A549 (cell line): ENCODE results near the gene MT1H.
"Not testable (repeated sequence)": the region's sequence is repeated elsewhere in the genome, so short reads cannot be mapped to it uniquely, and the experiment has no call there.

Experiments used
- BHLHE40 ChIP-seq: IDR thresholded peaks from 2 replicates; pipeline ENCODE4 v1.6.1; 2012; ENCODE audit warnings: low read depth, low read length, inconsistent platforms
- CEBPB ChIP-seq, 2 experiments: fragments of >200 bp in 1 of 2; sonication (Bioruptor Twin) in 1 of 2; formaldehyde crosslinking in 1 of 2; IDR thresholded peaks; 2 replicates each; pipeline ENCODE4 v1.6.1; 2012 to 2016
- CHD4 ChIP-seq: fragments of 200-600 bp; sonication (generic); IDR thresholded peaks from 2 replicates; pipeline ENCODE4 v1.6.1; 2016; ENCODE audit warnings: antibody characterized with exemption, mild to moderate bottlenecking, borderline replicate concordance
- CTCF ChIP-seq: fragments of >200 bp; sonication (Bioruptor Twin); formaldehyde crosslinking; IDR thresholded peaks from 3 replicates; pipeline ENCODE4 v1.5.1; 2016
- EP300 ChIP-seq, 2 experiments: fragments of >200 bp; sonication (Bioruptor Twin); formaldehyde crosslinking; IDR thresholded peaks; 2 replicates in 1 of 2; 3 replicates in 1 of 2; pipeline ENCODE4 v1.6.1; 2016 to 2017
- KDM1A ChIP-seq: fragments of 200-600 bp; sonication (generic); IDR thresholded peaks from 2 replicates; pipeline ENCODE4 v1.6.1; 2016; ENCODE audit warnings: low read depth, mild to moderate bottlenecking
- MYC ChIP-seq: IDR thresholded peaks from 2 replicates; pipeline ENCODE4 v1.6.1; 2012; ENCODE audit warnings: mild to moderate bottlenecking, inconsistent platforms, low read length, improper control_type of control experiment, borderline replicate concordance
- PHF8 ChIP-seq: fragments of 200-600 bp; sonication (generic); IDR thresholded peaks from 2 replicates; pipeline ENCODE4 v1.6.1; 2016; ENCODE audit warnings: low read depth, mild to moderate bottlenecking, antibody characterized with exemption, moderate library complexity, borderline replicate concordance
- POLR2A ChIP-seq: IDR thresholded peaks from 2 replicates; pipeline ENCODE4 v1.6.1; 2012; ENCODE audit warnings: mild to moderate bottlenecking, low read length
- RARB ChIP-seq: fragments of 250-450 bp; sonication (Bioruptor Pico); IDR thresholded peaks from 2 replicates; pipeline ENCODE4 v1.8.0; 2021; ENCODE audit warnings: mild to moderate bottlenecking, moderate library complexity

GRCh38 chr16:56623184-56623583 lies 46.4 kb upstream of the MT1H start:
- TF ChIP-seq BHLHE40; POLR2A; CHD4; KDM1A; MYC; CEBPB (IDR thresholded peaks at IDR 0.05); RARB (CRISPR knock-in tag); CTCF; PHF8; EP300 (IDR thresholded peaks at IDR 0.05): not testable (repeated sequence)
